Gastrocnemius medialis (tissue), 4 donors: ENCODE results near the gene MLYCD. TPM values are rescaled to one million over a fixed set of nuclear protein-coding genes. Genes with fewer than 3 reads are reported as not detected.

Experiments
- ATAC-seq, 2 donors: fragments of 150-250 bp; one replicate each; pipeline ENCODE4 v1.9.1; 2016
- DNase-seq, 2 donors: peaks; one replicate each; pipeline ENCODE4 v3.0.0-alpha.2; 2019
- H3K27ac ChIP-seq, 4 donors: fragments of 200-600 bp; sonication (generic); 1 replicate in 1 of 4; 2 replicates in 3 of 4; pipeline ENCODE4 v1.5.1; 2016 to 2018; ENCODE audit warnings: mild to moderate bottlenecking in 2 of 4, moderate library complexity in 1 of 4
- H3K27me3 ChIP-seq, 3 donors: fragments of 200-600 bp; sonication (generic) in 2 of 3; 1 replicate in 1 of 3; 2 replicates in 2 of 3; pipeline versions ENCODE4 v1.5.1 to v1.6.0; 2016 to 2019; ENCODE audit warnings: mild to moderate bottlenecking in 1 of 3, moderate library complexity in 1 of 3
- H3K36me3 ChIP-seq, 2 donors: fragments of 200-600 bp; sonication (generic) in 1 of 2; one replicate each; pipeline ENCODE4 v1.5.1; 2017 to 2018
- H3K4me1 ChIP-seq, 2 donors: fragments of 200-600 bp; sonication (generic) in 1 of 2; one replicate each; pipeline ENCODE4 v1.5.1; 2016 to 2017; ENCODE audit warnings: mild to moderate bottlenecking in 2 of 2
- H3K4me3 ChIP-seq, 4 donors: fragments of 200-600 bp; sonication (generic) in 3 of 4; 1 replicate in 1 of 4; 2 replicates in 3 of 4; pipeline ENCODE4 v1.5.1; 2016 to 2019; ENCODE audit warnings: mild to moderate bottlenecking in 2 of 4
- H3K9me3 ChIP-seq, 3 donors: fragments of 200-600 bp; sonication (generic) in 2 of 3; 1 replicate in 1 of 3; 2 replicates in 2 of 3; pipeline ENCODE4 v1.5.1; 2016 to 2019
- POLR2A ChIP-seq, 2 donors: fragments of 450-650 bp; IDR thresholded peaks; one replicate each; pipeline ENCODE4 v1.6.1; 2017; ENCODE audit warnings: antibody characterized with exemption in 2 of 2, mild to moderate bottlenecking in 2 of 2, moderate library complexity in 2 of 2
- in situ Hi-C, 4 donors: fragments of 200-750 bp; cut with MboI; loops; one replicate each; pipeline versions ENCODE4 v1.15.0 to v1.8.0; 2017; ENCODE audit warnings: low sequenced_read_pairs in 4 of 4
- intact Hi-C: fragments of 100-400 bp; cut with DNase I; formaldehyde crosslinking; loops from one replicate; pipeline ENCODE4 v1.15.1; 2023; ENCODE audit warnings: low total_unique reads
- total RNA-seq, 4 donors: library from RNA; depleted of rRNA; stranded (reverse); fragments of >200 nt; gene quantifications; one replicate each; pipeline versions ENCODE4 v1.1.0 to v1.2.3, GENCODE V29; 2016
- TF ChIP-seq, protein P1 (sequence below), 5 experiments: fragments of 450-650 bp in 3 of 5; fragments of 200-600 bp in 2 of 5; sonication (generic) in 2 of 5; IDR thresholded peaks in 4 of 5; conservative IDR thresholded peaks in 1 of 5; 1 replicate in 4 of 5; 2 replicates in 1 of 5; pipeline ENCODE4 v1.5.1; 2016 to 2019; ENCODE audit warnings: antibody characterized with exemption in 5 of 5, mild to moderate bottlenecking in 3 of 5, moderate library complexity in 3 of 5

The MLYCD gene
- total RNA-seq, 4 donors from 2014 or later = 10.3 to 20.8 (median 18.4) TPM

DNA sequence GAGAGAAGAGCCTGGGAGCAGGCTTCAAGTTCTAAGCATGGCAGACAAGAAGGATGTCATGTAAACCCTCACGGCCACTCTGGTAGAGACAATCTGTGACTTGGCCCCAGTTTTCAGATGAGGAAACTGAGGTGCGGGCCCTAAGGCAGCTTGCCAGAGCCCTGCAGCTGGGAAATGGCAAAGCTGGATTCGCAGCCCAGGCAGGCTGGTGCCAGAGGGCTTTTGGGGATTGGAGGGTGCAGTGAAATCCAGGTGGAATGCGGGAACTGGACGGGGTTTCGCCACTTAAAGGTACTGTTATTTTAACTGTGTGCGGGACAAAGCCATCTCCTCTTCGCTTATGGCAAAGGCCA, 53.6 kb downstream of the MLYCD start:
- peaks cover 32 to 48% of the 10 kb centered on the region in 2 donors for H3K4me1 ChIP-seq
- H3K27ac ChIP-seq = peak overlapping the region; percentile 93 to 100 (median 97)
- in situ Hi-C loops = loop anchor here (10.0 to 25.0 kb wide), 7 partner anchors 110 to 535 kb away; partner anchors contain the start of genes TAF1C (in 2 of the 4), ADAD2 (in 1 of the 4) and HSBP1 (in 1 of the 4)
- H3K27me3 ChIP-seq = no peaks in the 10 kb centered on the region
- ATAC-seq = peak; percentile 13 to 14
- TF ChIP-seq, protein P1, sequence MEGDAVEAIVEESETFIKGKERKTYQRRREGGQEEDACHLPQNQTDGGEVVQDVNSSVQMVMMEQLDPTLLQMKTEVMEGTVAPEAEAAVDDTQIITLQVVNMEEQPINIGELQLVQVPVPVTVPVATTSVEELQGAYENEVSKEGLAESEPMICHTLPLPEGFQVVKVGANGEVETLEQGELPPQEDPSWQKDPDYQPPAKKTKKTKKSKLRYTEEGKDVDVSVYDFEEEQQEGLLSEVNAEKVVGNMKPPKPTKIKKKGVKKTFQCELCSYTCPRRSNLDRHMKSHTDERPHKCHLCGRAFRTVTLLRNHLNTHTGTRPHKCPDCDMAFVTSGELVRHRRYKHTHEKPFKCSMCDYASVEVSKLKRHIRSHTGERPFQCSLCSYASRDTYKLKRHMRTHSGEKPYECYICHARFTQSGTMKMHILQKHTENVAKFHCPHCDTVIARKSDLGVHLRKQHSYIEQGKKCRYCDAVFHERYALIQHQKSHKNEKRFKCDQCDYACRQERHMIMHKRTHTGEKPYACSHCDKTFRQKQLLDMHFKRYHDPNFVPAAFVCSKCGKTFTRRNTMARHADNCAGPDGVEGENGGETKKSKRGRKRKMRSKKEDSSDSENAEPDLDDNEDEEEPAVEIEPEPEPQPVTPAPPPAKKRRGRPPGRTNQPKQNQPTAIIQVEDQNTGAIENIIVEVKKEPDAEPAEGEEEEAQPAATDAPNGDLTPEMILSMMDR (IDR thresholded peaks at IDR 0.05 in 4 of 5, conservative IDR thresholded peaks at IDR 0.05 in 1 of 5) = no peak
- TF ChIP-seq POLR2A (IDR thresholded peaks at IDR 0.05) = no peak
- intact Hi-C loops = loop anchor here (2.0 to 5.0 kb wide), 2 partner anchors 26 to 550 kb away; partner anchors contain the start of gene MEAK7
- H3K4me3 ChIP-seq = peak overlapping the region; percentile 66 to 88 (median 77)
- no peaks in the 10 kb centered on the region for H3K9me3 ChIP-seq
- no peak for DNase-seq
- peaks cover 0 to 7% of the 10 kb centered on the region in 2 donors for H3K36me3 ChIP-seq

DNA sequence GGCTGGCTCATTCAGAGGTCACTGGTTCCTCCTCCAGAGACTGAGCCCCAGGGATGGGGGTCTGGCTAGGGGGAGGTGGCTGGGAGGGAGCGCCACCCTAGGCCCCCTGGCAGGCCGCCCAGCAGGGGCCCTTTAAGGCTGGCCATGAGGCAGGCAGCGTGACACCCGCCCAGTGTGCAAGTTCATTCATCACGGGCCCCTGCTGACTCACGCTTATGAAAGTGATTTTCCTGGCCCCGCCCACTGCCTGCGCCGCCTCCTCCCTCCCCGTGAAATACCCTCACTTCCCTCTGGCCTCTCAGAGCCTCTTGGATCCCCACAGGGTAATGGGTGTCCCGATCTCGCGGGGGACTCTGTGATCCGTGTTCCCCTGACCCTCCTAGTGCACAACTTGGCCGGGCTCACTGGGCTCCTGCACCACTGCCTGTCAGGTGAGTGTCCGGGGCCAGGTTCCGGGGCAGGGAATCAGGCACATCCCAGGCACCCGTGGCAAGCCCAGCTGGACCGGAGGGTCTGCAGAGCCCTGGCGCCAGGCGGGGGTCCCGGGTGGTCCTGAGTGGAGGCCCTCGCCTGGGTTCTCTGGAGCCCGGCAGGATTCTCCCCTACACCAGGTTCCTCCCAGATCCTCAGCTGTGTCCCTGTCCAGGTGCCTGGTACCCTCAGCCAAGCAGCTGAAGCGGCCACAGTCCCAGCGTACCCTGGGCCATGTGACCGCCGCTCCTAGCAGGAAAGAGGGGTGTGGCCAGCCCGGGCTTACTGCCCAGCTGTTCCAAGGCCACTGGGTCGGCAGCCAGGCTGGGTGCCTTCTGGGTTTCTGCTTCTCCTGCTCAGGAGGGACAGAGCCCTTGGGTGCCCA, 54.3 kb downstream of the MLYCD start, which contains the start of gene OSGIN1:
OSGIN1 (plus strand) TSS at position 301 of the 856 bp plus-strand sequence. CDS start 4,432 bp downstream, outside the sequence.
- H3K9me3 ChIP-seq = no peaks in the 10 kb centered on the region
- peaks cover 0 to 13% of the 10 kb centered on the region in 2 donors for H3K36me3 ChIP-seq
- peak; percentile 95 to 96 for TF ChIP-seq POLR2A (IDR thresholded peaks at IDR 0.05)
- TF ChIP-seq, protein P1 (IDR thresholded peaks at IDR 0.05 in 4 of 5, conservative IDR thresholded peaks at IDR 0.05 in 1 of 5) = peak in 1 of 5 experiments; percentile 7
- H3K27ac ChIP-seq = peak within 1 kb of the TSS; percentile 93 to 100 (median 97)
- peak; percentile 95 to 97 for DNase-seq
- intact Hi-C loops = loop anchor here (1.0 to 5.0 kb wide), 4 partner anchors 26 to 549 kb away; partner anchors contain the start of genes MEAK7 and MLYCD
- peaks cover 32 to 48% of the 10 kb centered on the region in 2 donors for H3K4me1 ChIP-seq
- H3K4me3 ChIP-seq = peak within 1 kb of the TSS; percentile 66 to 88 (median 77)
- peak; percentile 85 to 89 for ATAC-seq
- in situ Hi-C loops = loop anchor here (10.0 to 25.0 kb wide), 7 partner anchors 109 to 534 kb away; partner anchors contain the start of genes TAF1C (in 2 of the 4), ADAD2 (in 1 of the 4) and HSBP1 (in 1 of the 4)
- no peaks in the 10 kb centered on the region for H3K27me3 ChIP-seq

DNA sequence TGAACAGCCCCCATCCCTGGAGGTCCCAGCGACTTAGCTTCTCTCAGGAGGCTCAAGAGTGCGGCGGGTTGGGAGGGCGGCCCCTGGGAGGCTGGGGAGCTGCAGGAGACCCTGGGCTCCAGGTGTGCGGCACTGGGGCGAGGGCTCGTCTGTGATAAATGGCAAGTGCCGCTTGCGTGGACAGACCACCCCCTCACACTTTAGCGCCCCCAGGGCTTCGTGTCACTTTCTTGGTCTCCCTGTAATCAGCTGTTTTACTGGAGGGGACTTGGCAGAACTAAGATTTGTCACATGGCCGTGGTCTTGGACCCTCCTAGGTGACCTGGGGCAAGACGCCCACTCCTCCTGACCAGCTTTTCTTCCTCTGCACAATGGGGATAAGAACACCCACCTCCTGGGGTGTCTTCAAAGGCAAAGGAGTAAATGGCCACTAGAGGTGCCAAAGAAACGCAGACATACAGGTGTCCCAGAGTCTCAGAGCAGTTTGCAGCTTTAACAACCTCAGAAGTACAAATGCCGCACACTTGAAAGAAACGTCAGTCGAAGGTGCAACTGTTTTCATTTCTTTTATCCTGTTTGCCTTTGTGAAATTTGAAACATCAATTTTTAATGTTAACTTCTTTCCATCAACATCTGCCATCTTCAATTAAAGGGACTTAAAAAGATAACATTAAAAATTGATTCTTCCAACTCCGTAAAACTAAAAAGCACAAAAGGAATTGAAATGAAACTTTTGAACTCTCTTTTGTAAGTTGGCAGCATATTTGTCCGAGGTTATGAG, 55.1 kb downstream of the MLYCD start:
- DNase-seq (peak in 1 of 2 donors; percentile 55), ATAC-seq (peak; percentile 41 to 52)
- Histone ChIP-seq H3K27ac (peak overlapping the region; percentile 93 to 100 (median 97)), H3K27me3 (no peaks in the 10 kb centered on the region), H3K9me3 (no peaks in the 10 kb centered on the region), H3K4me3 (peak overlapping the region; percentile 66 to 88 (median 77)), H3K4me1 (peaks cover 32 to 49% of the 10 kb centered on the region in 2 donors), H3K36me3 (peaks cover 0 to 21% of the 10 kb centered on the region in 2 donors)
- intact Hi-C loops (loop anchor here (1.0 to 5.0 kb wide), 5 partner anchors 27 to 548 kb away; partner anchors contain the start of genes MEAK7 and MLYCD), in situ Hi-C loops (loop anchor here (10.0 to 25.0 kb wide), 7 partner anchors 108 to 533 kb away; partner anchors contain the start of genes TAF1C (in 2 of the 4), ADAD2 (in 1 of the 4) and HSBP1 (in 1 of the 4))
- no peak for TF ChIP-seq POLR2A (IDR thresholded peaks at IDR 0.05)
- TF ChIP-seq, protein P1 (IDR thresholded peaks at IDR 0.05 in 4 of 5, conservative IDR thresholded peaks at IDR 0.05 in 1 of 5) = peak; percentile 27 to 62 (median 49)

GRCh38 chr16:83954577-83955016, 55.7 kb downstream of the MLYCD start:
- in situ Hi-C loops (loop anchor here (10.0 to 25.0 kb wide), 7 partner anchors 108 to 533 kb away; partner anchors contain the start of genes TAF1C (in 2 of the 4), ADAD2 (in 1 of the 4) and HSBP1 (in 1 of the 4)), intact Hi-C loops (loop anchor here (2.0 to 5.0 kb wide), 2 partner anchors 128 to 548 kb away; partner anchors contain the start of gene MEAK7)
- H3K36me3 ChIP-seq = peaks cover 0 to 27% of the 10 kb centered on the region in 2 donors
- peak overlapping the region; percentile 93 to 100 (median 97) for H3K27ac ChIP-seq
- peak overlapping the region; percentile 66 to 88 (median 77) for H3K4me3 ChIP-seq
- DNase-seq = peak; percentile 39 to 66
- no peaks in the 10 kb centered on the region for H3K27me3 ChIP-seq
- peaks cover 39 to 55% of the 10 kb centered on the region in 2 donors for H3K4me1 ChIP-seq
- H3K9me3 ChIP-seq = no peaks in the 10 kb centered on the region
- peak; percentile 30 to 32 for TF ChIP-seq POLR2A (IDR thresholded peaks at IDR 0.05)
- TF ChIP-seq, protein P1 (IDR thresholded peaks at IDR 0.05 in 4 of 5, conservative IDR thresholded peaks at IDR 0.05 in 1 of 5) = no peak
- ATAC-seq = peak; percentile 7 to 13
